Gastrocnemius medialis (tissue), 4 donors: ENCODE data around the gene PLPP1.

Experiments used
- POLR2A ChIP-seq, 2 donors: fragments of 450-650 bp; IDR thresholded peaks; one replicate each; pipeline ENCODE4 v1.6.1; 2017; ENCODE audit warnings: antibody characterized with exemption in 2 of 2, mild to moderate bottlenecking in 2 of 2, moderate library complexity in 2 of 2
- TF ChIP-seq, protein P1 (sequence below), 5 experiments: fragments of 450-650 bp in 3 of 5; fragments of 200-600 bp in 2 of 5; sonication (generic) in 2 of 5; IDR thresholded peaks in 4 of 5; conservative IDR thresholded peaks in 1 of 5; 1 replicate in 4 of 5; 2 replicates in 1 of 5; pipeline ENCODE4 v1.5.1; 2016 to 2019; ENCODE audit warnings: antibody characterized with exemption in 5 of 5, mild to moderate bottlenecking in 3 of 5, moderate library complexity in 3 of 5

DNA sequence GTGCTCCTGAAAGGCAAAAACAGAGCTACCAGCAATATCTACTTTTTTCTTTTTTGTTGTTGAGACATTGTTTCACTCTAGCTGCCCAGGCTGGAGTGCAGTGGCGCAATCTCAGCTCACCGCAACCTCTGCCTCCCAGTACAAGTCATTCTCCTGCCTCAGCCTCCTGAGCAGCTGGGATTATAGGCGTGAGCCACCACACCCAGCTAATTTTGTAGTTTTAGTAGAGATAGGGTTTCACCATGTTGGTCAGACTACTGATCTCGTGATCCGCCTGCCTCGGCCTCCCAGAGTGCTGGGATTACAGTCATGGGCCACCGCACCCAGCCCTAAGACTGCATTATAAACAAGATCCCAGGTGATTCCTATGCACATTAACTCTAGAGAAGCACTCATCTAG lies 17.0 kb downstream of the PLPP1 start:
- TF ChIP-seq POLR2A (IDR thresholded peaks at IDR 0.05), result no peak
- TF ChIP-seq, protein P1, sequence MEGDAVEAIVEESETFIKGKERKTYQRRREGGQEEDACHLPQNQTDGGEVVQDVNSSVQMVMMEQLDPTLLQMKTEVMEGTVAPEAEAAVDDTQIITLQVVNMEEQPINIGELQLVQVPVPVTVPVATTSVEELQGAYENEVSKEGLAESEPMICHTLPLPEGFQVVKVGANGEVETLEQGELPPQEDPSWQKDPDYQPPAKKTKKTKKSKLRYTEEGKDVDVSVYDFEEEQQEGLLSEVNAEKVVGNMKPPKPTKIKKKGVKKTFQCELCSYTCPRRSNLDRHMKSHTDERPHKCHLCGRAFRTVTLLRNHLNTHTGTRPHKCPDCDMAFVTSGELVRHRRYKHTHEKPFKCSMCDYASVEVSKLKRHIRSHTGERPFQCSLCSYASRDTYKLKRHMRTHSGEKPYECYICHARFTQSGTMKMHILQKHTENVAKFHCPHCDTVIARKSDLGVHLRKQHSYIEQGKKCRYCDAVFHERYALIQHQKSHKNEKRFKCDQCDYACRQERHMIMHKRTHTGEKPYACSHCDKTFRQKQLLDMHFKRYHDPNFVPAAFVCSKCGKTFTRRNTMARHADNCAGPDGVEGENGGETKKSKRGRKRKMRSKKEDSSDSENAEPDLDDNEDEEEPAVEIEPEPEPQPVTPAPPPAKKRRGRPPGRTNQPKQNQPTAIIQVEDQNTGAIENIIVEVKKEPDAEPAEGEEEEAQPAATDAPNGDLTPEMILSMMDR (IDR thresholded peaks at IDR 0.05 in 4 of 5, conservative IDR thresholded peaks at IDR 0.05 in 1 of 5), result no peak
